WTC11 (cell line): Measurements from ENCODE around the gene NTRK3.
"Not testable (repeated sequence)": the region's sequence is repeated elsewhere in the genome, so short reads cannot be mapped to it uniquely, and the experiment has no call there.

ENCODE experiments used
- MYBL2 ChIP-seq: sonication (generic); formaldehyde crosslinking; IDR thresholded peaks from 2 replicates; pipeline ENCODE4 v1.8.1; 2023; ENCODE audit warnings: mild to moderate bottlenecking, moderate library complexity, missing genetic modification reagents
- TF ChIP-seq, protein P1 (sequence below): sonication (generic); formaldehyde crosslinking; conservative IDR thresholded peaks from 2 replicates; pipeline ENCODE4 v1.8.1; 2023; ENCODE audit warnings: mild to moderate bottlenecking, low read depth, missing genetic modification reagents, moderate library complexity
- TF ChIP-seq, protein P2 (sequence below): fragments of 200-600 bp; IDR thresholded peaks from 2 replicates; pipeline ENCODE4 v1.8.0; 2022; ENCODE audit warnings: antibody characterized with exemption
- TF ChIP-seq, protein P3 (sequence below): sonication (generic); formaldehyde crosslinking; IDR thresholded peaks from 2 replicates; pipeline ENCODE4 v1.8.1; 2022; ENCODE audit warnings: low read depth, mild to moderate bottlenecking, moderate library complexity, missing genetic modification reagents, borderline replicate concordance

DNA sequence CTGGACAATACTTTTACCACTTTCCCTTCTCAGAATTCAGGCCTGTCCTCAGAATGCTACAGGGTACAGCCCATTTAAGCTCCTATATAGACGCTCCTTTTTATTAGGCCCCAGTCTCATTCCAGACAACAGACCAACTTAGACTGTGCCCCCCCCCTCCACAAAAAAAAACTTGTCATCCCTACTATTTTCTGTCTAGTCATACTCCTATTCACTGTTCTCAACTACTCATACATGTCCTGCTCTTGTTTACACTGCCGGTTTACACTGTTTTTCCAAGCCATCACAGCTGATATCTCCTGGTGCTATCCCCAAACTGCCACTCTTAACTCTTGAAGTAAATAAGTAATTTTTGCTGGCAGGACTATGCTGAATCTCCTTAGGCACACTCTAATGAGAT, 420.7 kb downstream of the NTRK3 start:
- TF ChIP-seq, protein P1, sequence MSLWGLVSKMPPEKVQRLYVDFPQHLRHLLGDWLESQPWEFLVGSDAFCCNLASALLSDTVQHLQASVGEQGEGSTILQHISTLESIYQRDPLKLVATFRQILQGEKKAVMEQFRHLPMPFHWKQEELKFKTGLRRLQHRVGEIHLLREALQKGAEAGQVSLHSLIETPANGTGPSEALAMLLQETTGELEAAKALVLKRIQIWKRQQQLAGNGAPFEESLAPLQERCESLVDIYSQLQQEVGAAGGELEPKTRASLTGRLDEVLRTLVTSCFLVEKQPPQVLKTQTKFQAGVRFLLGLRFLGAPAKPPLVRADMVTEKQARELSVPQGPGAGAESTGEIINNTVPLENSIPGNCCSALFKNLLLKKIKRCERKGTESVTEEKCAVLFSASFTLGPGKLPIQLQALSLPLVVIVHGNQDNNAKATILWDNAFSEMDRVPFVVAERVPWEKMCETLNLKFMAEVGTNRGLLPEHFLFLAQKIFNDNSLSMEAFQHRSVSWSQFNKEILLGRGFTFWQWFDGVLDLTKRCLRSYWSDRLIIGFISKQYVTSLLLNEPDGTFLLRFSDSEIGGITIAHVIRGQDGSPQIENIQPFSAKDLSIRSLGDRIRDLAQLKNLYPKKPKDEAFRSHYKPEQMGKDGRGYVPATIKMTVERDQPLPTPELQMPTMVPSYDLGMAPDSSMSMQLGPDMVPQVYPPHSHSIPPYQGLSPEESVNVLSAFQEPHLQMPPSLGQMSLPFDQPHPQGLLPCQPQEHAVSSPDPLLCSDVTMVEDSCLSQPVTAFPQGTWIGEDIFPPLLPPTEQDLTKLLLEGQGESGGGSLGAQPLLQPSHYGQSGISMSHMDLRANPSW (CRISPR knock-in tag) = not testable (repeated sequence)
- TF ChIP-seq, protein P2, sequence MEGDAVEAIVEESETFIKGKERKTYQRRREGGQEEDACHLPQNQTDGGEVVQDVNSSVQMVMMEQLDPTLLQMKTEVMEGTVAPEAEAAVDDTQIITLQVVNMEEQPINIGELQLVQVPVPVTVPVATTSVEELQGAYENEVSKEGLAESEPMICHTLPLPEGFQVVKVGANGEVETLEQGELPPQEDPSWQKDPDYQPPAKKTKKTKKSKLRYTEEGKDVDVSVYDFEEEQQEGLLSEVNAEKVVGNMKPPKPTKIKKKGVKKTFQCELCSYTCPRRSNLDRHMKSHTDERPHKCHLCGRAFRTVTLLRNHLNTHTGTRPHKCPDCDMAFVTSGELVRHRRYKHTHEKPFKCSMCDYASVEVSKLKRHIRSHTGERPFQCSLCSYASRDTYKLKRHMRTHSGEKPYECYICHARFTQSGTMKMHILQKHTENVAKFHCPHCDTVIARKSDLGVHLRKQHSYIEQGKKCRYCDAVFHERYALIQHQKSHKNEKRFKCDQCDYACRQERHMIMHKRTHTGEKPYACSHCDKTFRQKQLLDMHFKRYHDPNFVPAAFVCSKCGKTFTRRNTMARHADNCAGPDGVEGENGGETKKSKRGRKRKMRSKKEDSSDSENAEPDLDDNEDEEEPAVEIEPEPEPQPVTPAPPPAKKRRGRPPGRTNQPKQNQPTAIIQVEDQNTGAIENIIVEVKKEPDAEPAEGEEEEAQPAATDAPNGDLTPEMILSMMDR = not testable (repeated sequence)
- TF ChIP-seq MYBL2 (CRISPR knock-in tag) = not testable (repeated sequence)
- TF ChIP-seq, protein P3, sequence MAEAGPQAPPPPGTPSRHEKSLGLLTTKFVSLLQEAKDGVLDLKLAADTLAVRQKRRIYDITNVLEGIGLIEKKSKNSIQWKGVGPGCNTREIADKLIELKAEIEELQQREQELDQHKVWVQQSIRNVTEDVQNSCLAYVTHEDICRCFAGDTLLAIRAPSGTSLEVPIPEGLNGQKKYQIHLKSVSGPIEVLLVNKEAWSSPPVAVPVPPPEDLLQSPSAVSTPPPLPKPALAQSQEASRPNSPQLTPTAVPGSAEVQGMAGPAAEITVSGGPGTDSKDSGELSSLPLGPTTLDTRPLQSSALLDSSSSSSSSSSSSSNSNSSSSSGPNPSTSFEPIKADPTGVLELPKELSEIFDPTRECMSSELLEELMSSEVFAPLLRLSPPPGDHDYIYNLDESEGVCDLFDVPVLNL (CRISPR knock-in tag) = not testable (repeated sequence)
